K562 (cell line): ENCODE results near the gene ZNF213. TPM values are rescaled to one million over a fixed set of nuclear protein-coding genes. Genes with fewer than 3 reads are reported as not detected.

ENCODE experiments used
- ATF6 ChIP-seq: sonication (generic); formaldehyde crosslinking; IDR thresholded peaks from 2 replicates; pipeline ENCODE4 v1.4.0; 2020; ENCODE audit warnings: mild to moderate bottlenecking, missing genetic modification reagents
- CXXC5 ChIP-seq: fragments of 250-450 bp; sonication (Bioruptor Pico); IDR thresholded peaks from 2 replicates; pipeline ENCODE4 v1.8.0; 2022; ENCODE audit warnings: inconsistent platforms, mild to moderate bottlenecking, moderate library complexity
- DNMT1 ChIP-seq: fragments of 450-650 bp; IDR thresholded peaks from 2 replicates; pipeline ENCODE4 v1.6.1; 2016; ENCODE audit warnings: antibody characterized with exemption, mild to moderate bottlenecking
- E2F3 ChIP-seq: fragments of 250-450 bp; sonication (Bioruptor Pico); IDR thresholded peaks from 2 replicates; pipeline ENCODE4 v1.4.0; 2020; ENCODE audit warnings: mild to moderate bottlenecking
- ELF1 ChIP-seq: fragments of 200-800 bp; sonication (Bioruptor generic); IDR thresholded peaks from 2 replicates; pipeline ENCODE4 v1.6.1; 2016; ENCODE audit warnings: missing genetic modification characterization, missing compliant biosample characterization
- ESRRA ChIP-seq: fragments of 450-650 bp; IDR thresholded peaks from 2 replicates; pipeline ENCODE4 v1.6.1; 2014; ENCODE audit warnings: low read depth, mild to moderate bottlenecking, moderate library complexity, borderline replicate concordance
- FOS ChIP-seq: IDR thresholded peaks from 3 replicates; pipeline ENCODE4 v1.6.1; 2011; ENCODE audit not compliant: insufficient read length; ENCODE audit errors: extremely low read depth
- FUS ChIP-seq: fragments of 200-400 bp; formaldehyde crosslinking; optimal IDR thresholded peaks from 2 replicates; pipeline ENCODE3; 2017; ENCODE audit warnings: low read depth, low read length
- HDAC2 ChIP-seq: fragments of 450-650 bp; IDR thresholded peaks from 2 replicates; pipeline ENCODE4 v1.6.1; 2016; ENCODE audit warnings: mild to moderate bottlenecking
- ILF3 ChIP-seq: fragments of 450-650 bp; IDR thresholded peaks from 2 replicates; pipeline ENCODE4 v1.6.1; 2018; ENCODE audit warnings: antibody characterized with exemption, mild to moderate bottlenecking, moderate library complexity, borderline replicate concordance
- MCM7 ChIP-seq, 2 experiments: fragments of 450-650 bp; IDR thresholded peaks; 2 replicates each; pipeline ENCODE4 v1.6.1; 2016 to 2018
- MYBL2 ChIP-seq, 2 experiments: fragments of 450-650 bp in 1 of 2; sonication (generic) in 1 of 2; formaldehyde crosslinking in 1 of 2; IDR thresholded peaks; 2 replicates each; pipeline versions ENCODE4 v1.6.1 to v1.8.1; 2017 to 2022; ENCODE audit warnings: borderline replicate concordance in 1 of 2, inconsistent platforms in 1 of 2, low read depth in 1 of 2, mild to moderate bottlenecking in 1 of 2, missing genetic modification reagents in 1 of 2, moderate library complexity in 1 of 2
- RBM22 ChIP-seq: fragments of 200-400 bp; formaldehyde crosslinking; IDR thresholded peaks from 2 replicates; pipeline ENCODE4 v1.6.1; 2018; ENCODE audit warnings: low read length, low read depth; ENCODE audit not compliant: poor library complexity, severe bottlenecking
- SP2 ChIP-seq: IDR thresholded peaks from 2 replicates; pipeline ENCODE4 v1.6.1; 2011; ENCODE audit warnings: mild to moderate bottlenecking, low read depth, low read length, moderate library complexity; ENCODE audit not compliant: poor library complexity, severe bottlenecking; ENCODE audit errors: extremely low read depth
- TEAD1 ChIP-seq, 2 experiments: fragments of 450-650 bp in 1 of 2; sonication (generic) in 1 of 2; formaldehyde crosslinking; IDR thresholded peaks; 2 replicates each; pipeline versions ENCODE4 v1.4.0 to v1.8.0; 2020 to 2022; ENCODE audit warnings: mild to moderate bottlenecking in 2 of 2, missing genetic modification reagents in 1 of 2
- TEAD4 ChIP-seq, 2 experiments: sonication (generic) in 1 of 2; formaldehyde crosslinking in 1 of 2; IDR thresholded peaks; 2 replicates each; pipeline versions ENCODE4 v1.6.1 to v1.8.0; 2012 to 2022; ENCODE audit warnings: borderline replicate concordance in 1 of 2, inconsistent platforms in 1 of 2, low read length in 1 of 2, mild to moderate bottlenecking in 1 of 2, missing genetic modification reagents in 1 of 2
- ZKSCAN3 ChIP-seq: fragments of 250-450 bp; sonication (Bioruptor Pico); IDR thresholded peaks from 2 replicates; pipeline ENCODE4 v1.4.0; 2020
- ZNF24 ChIP-seq: fragments of 450-650 bp; IDR thresholded peaks from 2 replicates; pipeline ENCODE4 v1.6.1; 2016
- ZNF77 ChIP-seq: fragments of 250-450 bp; sonication (Bioruptor Pico); IDR thresholded peaks from 2 replicates; pipeline ENCODE4 v1.5.0; 2020
- polyA plus RNA-seq, 8 experiments: library from polyadenylated mRNA; depleted of rRNA in 4 of 8; stranded (reverse) in 5 of 8; unstranded in 3 of 8; fragments of >200 nt; fragmentation: Nextera tagmentation in 2 of 8; fragmentation: Illumina TruSeq in 1 of 8; extraction: Ambion mirVana in 2 of 8; extraction: Trizol in 1 of 8; gene quantifications; 2 replicates each; pipeline versions ENCODE4 v1.2.1 to v1.2.3, GENCODE V29; 2011 to 2014; ENCODE audit warnings: inconsistent platforms in 1 of 8, missing spikeins in 1 of 8
- total RNA-seq, 7 experiments: library from RNA; depleted of rRNA in 6 of 7; stranded (reverse); fragments of >200 nt in 6 of 7; fragmentation: Illumina TruSeq in 2 of 7; extraction: Trizol in 2 of 7; gene quantifications; 2 replicates each; pipeline versions ENCODE4 v1.2.1 to v1.2.3, GENCODE V29; 2011 to 2021; ENCODE audit warnings: low replicate concordance in 1 of 7

ZNF213 gene
- total and polyA plus RNA-seq, 9 of the 15 experiments (the other 6 are each of a cell fraction or from before 2014, with no cell fraction given) = 0.49 to 10.0 (median 1.8) TPM

GRCh38 chr16:3182608-3183444, 48.0 kb downstream of the ZNF213 start (continued):
- TF ChIP-seq ATF6 (CRISPR knock-in tag) (peak; percentile 72), ESRRA (peak; percentile 32; the same call in 1 of the 2 replicates), CXXC5 (CRISPR knock-in tag) (peak; percentile 63; the same call in 1 of the 2 replicates), ZNF24 (0 out of 2 replicates have a peak, but pooled peaks have one; percentile 24), ELF1 (tag) (peak; percentile 58), MCM7 (IDR thresholded peaks at IDR 0.05) (no peak), DNMT1 (no peak), ZKSCAN3 (CRISPR knock-in tag) (no peak), HDAC2 (peak; percentile 14; the same call in 1 of the 2 replicates), FUS (no peak), ILF3 (no peak), TEAD1 (CRISPR knock-in tag; IDR thresholded peaks at IDR 0.05) (peak in 1 of 2 experiments; percentile 76; a peak in 1 of 4 replicates), MYBL2 (IDR thresholded peaks at IDR 0.05; ENCODE audit: low read depth) (no peak), MYBL2 (CRISPR knock-in tag; IDR thresholded peaks at IDR 0.05; ENCODE audit: borderline replicate concordance) (no peak), FOS (no peak), E2F3 (CRISPR knock-in tag) (no peak), TEAD4 (IDR thresholded peaks at IDR 0.05; ENCODE audit: low read length) (peak; percentile 71), TEAD4 (CRISPR knock-in tag; IDR thresholded peaks at IDR 0.05; ENCODE audit: borderline replicate concordance) (no peak), SP2 (no peak), RBM22 (no peak), ZNF77 (no peak)
